ENCODE results near the gene CD6.

Gene CD6

GRCh38 chr11:60993615-60994014 lies 22.1 kb downstream of the CD6 start:
- no peak for DNase-seq (ENCODE audit: extremely low read depth, low read depth)
- H3K4me3 ChIP-seq (replicated peaks; ENCODE audit: low read depth, low read length) = no peak overlapping the region
- no peak for TF ChIP-seq CTCF (IDR thresholded peaks at IDR 0.05; ENCODE audit: low read depth, low read length, missing control alignments)

- no peak for TF ChIP-seq CTCF (IDR thresholded peaks at IDR 0.05; ENCODE audit: low read depth, low read length, missing control alignments)
- H3K4me3 ChIP-seq (replicated peaks; ENCODE audit: low read depth, low read length) = no peak overlapping the region
- DNase-seq (ENCODE audit: extremely low read depth, low read depth) = no peak
These were observed 23.1 kb downstream of the CD6 start for GRCh38 chr11:60994541-60995080.

GRCh38 chr11:60995798-60996197 lies 24.3 kb downstream of the CD6 start:
- TF ChIP-seq CTCF (IDR thresholded peaks at IDR 0.05; ENCODE audit: low read depth, low read length, missing control alignments) = no peak
- no peak for DNase-seq (ENCODE audit: extremely low read depth, low read depth)
- H3K4me3 ChIP-seq (replicated peaks; ENCODE audit: low read depth, low read length) = no peak overlapping the region

- no peak overlapping the region for H3K4me3 ChIP-seq (replicated peaks; ENCODE audit: low read depth, low read length)
- no peak for DNase-seq (ENCODE audit: extremely low read depth, low read depth)
- no peak for TF ChIP-seq CTCF (IDR thresholded peaks at IDR 0.05; ENCODE audit: low read depth, low read length, missing control alignments)
These were observed 25.1 kb downstream of the CD6 start for GRCh38 chr11:60996381-60997138.

- no peak overlapping the region for H3K4me3 ChIP-seq (replicated peaks; ENCODE audit: low read depth, low read length)
- TF ChIP-seq CTCF (IDR thresholded peaks at IDR 0.05; ENCODE audit: low read depth, low read length, missing control alignments) = no peak
- no peak for DNase-seq (ENCODE audit: extremely low read depth, low read depth)
These were observed 28.9 kb downstream of the CD6 start for GRCh38 chr11:61000426-61000825.

GRCh38 chr11:61001931-61002330 lies 30.5 kb downstream of the CD6 start:
- DNase-seq (ENCODE audit: extremely low read depth, low read depth) = no peak
- no peak for TF ChIP-seq CTCF (IDR thresholded peaks at IDR 0.05; ENCODE audit: low read depth, low read length, missing control alignments)
- H3K4me3 ChIP-seq (replicated peaks; ENCODE audit: low read depth, low read length) = no peak overlapping the region
